Activated CD8-positive, alpha-beta memory T cell treated with anti-CD3 and anti-CD28 coated beads, Interleukin-2, amount 50 U/mL, for 4 hours (primary cell): ENCODE results near the gene GRIN2B.

Source experiments
- DNase-seq: peaks from one replicate; pipeline ENCODE4 v3.0.0-alpha.2; 2020

Gene GRIN2B

DNA sequence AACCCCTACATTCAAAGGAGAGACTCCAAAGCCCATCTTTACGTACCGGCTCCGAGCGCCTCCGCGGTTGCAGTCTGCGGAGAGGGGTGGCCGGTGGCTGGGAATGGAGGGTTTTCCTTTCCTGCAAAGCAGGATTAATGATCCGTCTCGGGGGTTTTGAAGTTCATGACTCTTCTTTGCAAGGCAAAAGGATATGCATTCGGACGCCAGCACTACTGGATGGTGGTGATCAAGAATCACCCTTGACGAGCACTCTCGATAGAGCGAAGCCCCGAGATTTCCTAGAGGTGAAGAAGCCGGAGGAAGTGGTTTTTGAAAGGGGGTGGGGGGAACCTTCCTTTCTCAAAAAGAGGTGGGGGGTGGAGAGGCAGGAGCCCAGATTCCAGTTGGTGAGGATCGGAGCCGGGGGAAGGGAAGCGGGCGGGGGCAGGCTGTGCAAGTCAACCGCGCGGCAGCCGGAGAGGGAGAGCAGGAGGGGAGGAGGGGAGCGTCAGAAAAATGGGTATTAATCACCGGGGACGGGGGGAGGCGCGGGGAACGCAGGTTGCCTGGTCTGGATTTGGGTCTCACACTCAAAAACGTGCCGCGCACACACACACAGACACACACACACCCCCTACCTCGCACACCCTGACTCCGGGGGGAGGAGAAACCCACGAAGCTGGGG lies at the start of gene GRIN2B:
Gene GRIN2B, minus strand, starts transcription at position 307 of the 667 bp plus-strand sequence. CDS start 115,394 bp downstream, outside the sequence.
- DNase-seq = no peak

DNA sequence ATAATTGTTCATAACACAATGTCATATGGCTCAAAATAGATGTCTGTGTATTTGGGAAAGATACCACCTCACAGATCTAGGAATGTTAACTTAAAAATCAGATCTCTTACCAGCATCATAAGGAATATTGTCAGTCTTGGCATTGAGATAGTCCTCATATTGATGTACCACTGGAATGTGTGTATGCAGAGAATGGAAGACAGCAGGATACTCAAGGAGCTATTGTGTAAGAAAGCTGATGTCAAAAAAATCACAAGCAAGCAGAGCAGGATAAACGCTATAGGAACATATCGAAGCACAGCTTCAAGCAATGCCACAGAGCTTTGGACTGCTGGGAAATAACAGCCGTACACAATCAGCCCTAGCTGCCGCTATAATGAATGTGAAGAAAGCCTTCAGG lies 45.1 kb upstream of the GRIN2B start:
- no peak for DNase-seq

DNA sequence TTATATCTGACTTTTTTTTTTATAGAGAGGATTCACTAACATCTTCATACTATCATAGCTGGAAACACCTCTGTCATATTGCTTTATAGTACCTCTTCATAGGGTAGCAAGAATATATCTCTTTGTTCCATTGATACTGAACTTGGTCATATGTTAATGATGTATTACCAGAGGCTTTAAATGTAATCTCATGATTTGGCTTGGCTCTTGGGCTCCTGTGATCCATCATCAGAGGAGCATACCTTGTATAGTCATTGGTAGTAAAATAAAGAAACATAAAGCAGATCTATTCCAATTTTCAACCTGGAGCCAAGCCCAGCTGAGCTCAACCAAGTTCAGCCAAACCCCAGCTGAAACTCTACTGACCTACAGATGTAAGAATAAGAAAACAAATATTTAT lies 43.2 kb upstream of the GRIN2B start:
- DNase-seq = no peak

DNA sequence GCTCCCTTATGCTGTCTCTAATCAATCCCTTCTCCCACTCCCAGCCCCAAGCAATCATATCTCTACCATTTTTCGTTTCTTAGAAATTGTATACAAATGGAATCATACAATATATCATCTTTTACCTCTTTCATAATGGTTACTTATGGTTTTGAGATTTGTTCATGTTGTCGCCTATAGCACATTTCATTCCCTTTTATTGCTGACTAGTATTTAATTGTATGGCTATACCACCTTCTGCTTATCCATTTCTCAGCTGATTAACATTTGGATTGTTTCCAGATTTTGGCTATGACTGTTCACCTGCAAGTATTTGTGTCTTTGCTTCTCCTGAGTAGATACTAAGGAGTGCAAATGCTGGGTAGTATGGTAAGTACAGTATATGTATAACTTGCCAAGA lies 36.7 kb upstream of the GRIN2B start:
- no peak for DNase-seq

DNA sequence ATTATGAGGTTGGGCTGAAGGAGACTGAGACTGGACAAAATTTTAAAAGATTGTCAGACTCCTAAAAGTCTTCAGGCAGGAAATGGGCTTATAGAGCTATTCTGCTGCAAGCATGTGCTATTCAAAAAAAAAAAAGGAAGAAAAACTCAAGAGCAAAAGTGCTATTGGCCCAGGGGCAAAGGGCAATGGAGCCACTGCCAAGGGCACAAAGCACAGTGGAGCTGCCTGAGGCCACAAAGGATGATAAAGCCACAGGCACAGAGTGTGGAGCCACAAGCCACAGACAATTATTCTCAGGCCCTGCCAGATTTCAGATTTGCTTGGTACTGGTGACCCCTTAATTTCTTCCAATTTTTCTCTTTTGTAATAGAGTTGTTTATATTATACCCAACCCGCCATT lies 29.6 kb upstream of the GRIN2B start:
- no peak for DNase-seq

DNA sequence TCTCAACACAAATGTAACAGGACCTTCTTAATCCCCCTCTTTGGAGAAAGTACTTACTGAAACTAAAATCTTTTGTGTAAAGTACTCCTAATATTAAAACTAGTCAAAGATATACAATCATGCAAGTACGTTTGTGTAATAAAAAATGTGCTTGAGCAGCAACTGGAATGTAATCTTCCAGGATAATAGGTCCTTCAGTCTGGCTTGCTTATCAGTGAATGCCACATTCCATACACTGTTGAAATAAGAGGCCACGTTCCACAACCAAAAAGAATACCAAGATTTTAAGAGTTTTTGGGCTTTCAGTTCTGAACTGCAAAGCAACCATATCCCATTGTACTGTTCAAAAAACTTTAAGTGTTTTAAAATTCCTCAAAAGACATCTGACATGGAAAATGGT lies 26.2 kb upstream of the GRIN2B start:
- DNase-seq = no peak

DNA sequence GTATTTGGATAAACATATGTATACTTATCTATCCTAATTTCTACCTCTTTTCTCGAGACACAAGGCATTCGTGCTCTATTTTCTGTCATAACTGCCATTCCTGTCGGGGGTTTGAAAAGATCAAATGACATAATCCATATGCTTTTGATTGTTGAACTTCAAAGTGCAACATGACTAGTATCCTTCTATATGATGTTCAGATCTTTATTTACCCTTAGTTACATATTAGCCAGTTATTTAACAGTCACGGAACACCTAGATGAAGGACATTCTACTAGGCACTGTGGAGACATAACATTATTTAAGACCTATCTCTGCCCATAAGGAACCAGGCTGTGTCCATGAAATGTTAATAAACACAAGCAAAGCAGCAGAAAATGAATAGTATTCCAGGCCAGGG lies 11.2 kb upstream of the GRIN2B start:
- no peak for DNase-seq

DNA sequence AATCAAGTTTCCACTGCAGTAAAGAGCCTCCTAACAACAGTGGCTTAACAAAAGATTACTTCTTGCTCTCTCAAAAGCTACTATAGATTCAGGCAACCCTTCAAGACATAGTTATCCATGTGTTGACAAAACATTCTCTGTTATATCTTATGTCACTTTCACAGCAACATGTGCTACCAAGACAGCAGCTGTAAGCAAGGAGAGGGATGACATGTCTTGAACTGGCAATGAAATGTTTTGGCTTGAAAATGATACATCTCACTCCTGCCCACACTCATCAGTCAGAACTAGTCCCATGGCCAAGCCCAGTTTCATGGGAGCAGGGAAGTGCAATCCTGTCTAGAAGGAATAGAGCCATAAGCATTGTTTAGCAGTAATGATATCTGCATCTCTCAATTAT lies 10.7 kb upstream of the GRIN2B start:
- DNase-seq = no peak

DNA sequence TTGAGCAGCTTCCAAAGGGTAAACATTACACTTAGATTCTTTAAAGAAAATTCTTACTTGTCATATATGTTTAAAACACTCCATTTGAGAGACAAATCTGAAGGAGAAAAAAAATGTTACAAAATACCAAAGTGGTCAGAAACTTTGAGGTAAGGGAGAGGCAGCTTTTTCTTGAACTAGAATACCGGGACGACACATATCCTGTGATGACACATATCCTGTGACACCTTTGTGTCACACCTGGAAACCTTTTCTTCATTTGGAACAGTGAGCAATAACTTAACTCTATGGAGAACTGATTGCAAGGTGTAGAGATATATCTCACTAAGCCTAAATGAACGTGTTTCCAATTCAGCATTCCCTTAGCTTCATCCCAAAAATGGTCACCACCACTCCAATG lies 4.6 kb upstream of the GRIN2B start:
- no peak for DNase-seq

DNA sequence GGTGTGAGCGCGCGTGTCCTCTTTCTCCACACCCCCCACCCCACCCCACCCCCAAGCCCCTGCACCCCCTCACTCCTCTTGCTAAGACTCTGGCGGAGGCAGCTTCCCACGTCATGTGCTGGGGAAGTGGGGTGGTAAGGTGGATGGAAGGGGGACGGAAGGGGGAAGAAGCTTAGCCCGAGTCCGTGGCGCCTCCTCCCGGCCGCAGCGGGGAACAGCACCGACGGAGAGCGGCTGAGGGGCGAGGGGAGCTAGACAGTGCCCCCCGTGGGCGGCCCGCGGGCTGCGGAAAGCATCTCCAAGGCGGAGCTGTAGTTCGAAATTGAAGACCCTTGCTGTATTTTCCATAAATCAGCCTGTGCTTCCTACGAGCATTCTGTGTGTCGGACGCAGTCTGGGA lies 588 bp upstream of the GRIN2B start:
- no peak for DNase-seq

DNA sequence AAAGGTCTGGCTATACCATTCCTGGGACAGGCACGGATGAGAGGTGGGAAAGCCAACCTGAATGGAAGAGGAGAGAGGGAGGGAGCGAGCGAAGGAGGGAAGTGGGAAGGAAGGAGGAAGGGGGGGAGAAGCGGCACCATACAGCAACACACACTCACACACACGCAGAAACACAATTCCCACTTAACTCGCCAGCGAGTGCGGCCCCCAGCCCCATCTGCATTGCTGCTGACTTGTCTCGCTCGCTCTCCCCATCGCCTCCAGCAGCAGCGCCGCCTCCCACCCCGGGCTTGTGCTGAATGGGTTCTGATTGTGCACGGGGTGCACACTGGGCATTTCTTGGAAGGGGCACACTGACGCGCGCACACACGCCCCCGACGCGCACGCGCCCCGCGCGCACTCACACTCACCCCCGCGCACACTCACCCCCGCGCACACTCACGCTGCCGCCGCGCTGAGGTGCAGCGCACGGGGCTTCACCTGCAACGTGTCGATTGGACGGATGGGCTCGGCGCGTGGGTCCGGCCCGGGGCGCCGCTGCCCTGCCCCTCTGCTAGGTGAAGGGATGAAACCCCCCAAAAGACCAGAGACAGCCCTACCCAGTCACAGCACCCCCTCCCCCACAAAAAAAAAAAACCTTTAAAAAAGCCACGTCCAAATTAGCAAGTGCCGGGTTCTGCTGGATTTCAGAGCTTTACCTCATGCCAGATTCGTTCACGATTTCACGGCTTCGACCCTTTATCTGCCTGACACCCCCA lies 685 bp downstream of the GRIN2B start:
- DNase-seq = no peak

DNA sequence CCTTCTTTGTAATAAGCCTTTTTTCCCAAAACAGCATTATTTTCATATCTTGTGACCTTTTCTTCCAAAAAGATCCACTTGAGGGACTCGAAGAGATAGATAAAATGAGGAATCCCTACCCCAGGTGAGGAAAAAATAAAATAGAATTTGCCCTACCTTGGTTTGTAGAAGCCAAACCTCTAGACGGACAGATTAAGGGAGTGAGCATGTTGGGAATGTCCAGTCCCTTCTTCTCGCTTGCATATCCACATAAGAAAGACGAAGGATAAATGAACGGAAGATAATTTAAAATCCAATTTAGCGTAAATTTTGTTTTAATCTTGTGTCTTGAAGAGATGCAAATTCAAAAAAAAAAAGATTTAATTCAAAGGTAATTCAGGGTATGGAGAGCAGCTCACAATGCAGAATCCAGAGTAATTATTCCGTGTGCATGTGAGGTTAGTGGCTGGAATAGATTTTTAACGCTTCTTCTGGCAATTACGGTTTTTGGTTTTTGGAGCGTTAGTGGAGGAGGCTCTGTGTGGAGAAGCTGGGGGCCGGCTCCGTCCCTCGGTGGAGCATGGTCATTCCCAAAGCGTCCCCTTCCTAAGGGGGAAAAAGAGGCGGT lies 1.5 kb downstream of the GRIN2B start:
- no peak for DNase-seq

DNA sequence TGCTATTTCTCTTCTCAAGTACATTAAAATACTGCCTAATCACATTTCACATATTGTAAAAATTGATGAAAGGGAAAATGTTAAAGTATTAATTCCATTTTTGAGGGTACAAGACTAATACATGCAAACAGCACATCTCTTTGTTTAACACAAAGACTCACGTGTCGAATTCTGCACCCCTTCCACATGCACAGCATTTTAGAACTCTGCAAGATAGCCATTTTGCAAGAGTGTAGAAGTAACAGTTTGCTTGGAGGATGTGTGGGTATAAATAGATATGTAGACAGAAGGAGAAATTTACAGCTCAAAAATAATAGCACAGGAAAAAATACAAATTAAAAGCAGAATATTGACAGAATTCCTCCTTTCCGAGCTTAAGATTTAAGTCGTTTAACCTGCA lies 2.5 kb downstream of the GRIN2B start:
- no peak for DNase-seq

DNA sequence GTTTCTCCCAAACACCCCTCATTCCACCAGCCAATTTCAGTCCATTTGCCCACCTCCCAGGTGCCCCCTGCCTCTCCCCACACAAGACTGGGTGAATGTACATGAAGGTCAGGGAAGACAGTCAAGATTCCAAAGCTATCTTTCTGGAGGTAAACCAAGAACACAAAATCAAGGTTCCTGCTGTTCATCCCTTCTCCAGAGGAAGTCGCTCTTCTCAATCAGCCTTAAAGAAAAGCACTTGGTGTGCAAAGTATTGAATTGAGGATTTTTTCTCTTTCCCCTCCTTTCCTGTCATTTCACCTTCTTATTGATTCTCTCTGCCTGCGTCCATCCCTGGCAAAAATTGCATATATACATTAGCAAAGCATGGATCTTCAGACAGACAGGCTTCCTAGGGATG lies 4.5 kb downstream of the GRIN2B start:
- no peak for DNase-seq

DNA sequence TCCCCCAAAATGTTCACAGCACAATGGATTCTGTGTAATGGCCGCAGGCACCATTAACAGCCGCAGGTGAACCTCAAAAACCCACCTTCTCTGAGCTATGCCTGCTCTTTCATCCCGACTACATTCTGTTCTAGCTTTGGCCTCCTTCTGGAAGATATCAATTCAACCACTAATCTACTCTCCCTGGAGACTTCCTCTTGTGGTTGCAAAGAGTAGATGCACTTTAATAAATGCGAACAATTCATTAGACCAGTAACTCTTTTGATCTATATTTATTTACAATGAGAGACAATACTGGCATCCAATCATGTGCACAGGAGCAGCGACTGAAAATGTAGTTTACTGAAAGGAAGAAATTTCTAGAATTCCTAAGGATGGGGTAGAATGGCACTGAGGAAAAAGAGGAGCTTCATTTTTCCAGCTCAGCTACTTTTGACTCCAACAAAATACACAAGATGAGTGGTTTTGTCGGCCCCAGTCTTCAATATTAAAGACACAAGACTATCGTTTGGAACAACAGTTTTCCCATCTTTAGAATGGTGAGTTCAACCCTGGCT lies 5.3 kb downstream of the GRIN2B start:
- no peak for DNase-seq

DNA sequence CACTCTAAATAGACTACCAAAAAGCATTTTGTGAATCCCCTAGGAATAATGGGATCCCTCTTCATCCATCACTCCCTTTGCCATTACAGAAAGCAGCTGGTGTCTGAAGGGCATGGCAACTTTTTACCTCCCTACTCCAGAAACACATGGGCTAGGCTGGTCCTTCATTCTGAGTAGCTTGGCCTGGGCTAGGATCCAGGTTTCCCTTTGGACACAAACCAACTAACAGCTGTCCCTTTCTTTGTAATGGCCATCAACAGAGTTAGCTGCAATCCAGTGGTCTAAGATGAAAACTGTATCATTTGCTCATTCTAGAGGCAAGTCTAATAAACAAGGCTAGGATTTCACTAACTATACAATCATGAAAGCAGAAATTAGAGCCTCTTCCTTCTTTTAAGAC lies 7.4 kb downstream of the GRIN2B start:
- DNase-seq = no peak

DNA sequence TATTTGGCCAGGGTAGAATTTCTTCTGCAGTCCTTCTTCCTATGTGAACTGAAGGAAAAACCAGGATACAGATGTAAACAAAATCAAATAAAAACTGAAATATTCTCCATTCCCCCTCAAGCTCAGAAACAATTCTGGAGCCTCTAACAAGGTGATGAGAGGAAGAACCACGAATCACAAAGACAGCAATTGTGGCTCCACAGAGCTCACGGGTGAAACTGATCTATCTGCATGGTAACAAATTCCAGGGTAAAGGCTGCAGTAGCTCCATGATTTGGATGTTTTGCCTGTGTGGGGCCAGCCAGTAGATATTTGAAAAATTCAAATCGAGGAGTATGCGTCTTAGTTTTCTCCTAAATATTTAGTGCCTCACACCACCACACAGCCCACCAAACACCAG lies 10.6 kb downstream of the GRIN2B start:
- no peak for DNase-seq

DNA sequence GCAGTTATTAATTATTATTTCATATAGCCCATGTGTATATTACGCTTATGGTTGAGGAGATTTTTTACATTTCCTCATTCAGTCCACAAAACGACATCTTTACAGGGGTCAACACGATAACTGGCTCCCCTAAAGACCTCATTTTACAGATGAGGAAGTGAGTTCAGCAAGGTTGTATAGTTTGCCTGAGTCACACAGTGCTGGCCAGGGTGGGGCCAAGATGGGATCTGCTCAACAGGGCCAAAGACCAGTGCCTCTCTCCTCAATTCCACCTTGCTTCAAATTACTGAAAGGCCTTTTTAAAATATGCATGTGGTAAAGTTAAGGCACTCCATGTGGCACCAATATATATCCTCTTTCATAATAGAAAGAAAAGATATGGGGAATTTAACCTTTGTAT lies 13.1 kb downstream of the GRIN2B start:
- DNase-seq = no peak

DNA sequence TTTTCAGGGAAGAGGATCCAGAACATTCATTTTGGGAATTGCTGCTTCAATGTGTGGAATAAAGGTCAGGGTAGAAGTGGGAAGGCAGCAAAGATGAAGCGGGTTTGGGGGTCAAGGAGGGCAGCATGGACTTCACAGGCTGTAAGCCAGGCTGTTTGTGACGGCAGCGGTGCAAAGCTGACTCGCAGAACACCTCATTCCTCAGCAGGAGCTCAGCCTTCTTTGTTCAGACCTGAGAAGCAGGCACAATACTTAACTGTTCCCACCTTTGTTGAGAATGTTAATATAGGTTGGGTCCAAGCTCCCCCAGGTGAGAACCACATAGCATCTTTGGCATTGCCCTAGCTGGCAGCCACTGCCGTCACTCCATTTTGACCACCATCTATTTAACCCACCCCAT lies 16.7 kb downstream of the GRIN2B start:
- DNase-seq = no peak

DNA sequence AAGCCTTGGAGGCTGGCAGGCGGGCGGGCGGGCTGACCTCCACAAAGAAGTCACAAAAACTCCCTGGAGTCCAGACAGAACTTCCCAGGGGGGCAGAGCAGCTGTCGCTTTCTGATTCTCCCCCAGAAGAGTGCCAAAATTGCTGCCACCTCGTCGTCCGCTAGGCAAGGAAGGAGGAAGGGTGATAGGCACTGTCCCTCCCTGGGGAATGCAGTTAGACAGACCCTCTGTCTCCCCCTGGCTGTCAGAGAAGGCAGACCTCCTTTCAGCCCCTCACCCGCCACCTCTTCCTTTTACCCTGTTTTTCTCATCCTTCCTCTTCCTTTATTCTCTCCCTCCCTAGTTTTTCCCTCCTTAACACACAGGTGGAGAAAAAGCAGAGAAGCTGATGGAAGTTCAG lies 18.7 kb downstream of the GRIN2B start:
- no peak for DNase-seq

DNA sequence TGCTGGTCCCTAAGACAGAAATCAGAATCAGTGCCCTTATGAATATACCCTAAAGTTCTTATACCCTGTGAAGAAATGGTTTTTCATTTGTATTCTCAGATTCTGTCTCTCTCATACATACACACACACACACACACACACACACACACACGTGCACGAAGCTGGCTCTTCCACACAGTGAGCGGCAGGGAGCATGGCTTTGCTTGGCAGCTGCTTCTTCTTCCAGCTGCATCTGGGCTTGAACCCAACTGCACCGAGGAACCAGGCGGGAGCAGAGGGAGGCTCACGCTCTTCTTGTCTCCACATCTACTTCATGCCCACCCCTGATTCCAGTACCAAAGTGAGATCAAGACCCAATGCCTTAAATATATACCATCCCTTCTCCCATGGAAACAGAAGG lies 19.4 kb downstream of the GRIN2B start:
- no peak for DNase-seq

DNA sequence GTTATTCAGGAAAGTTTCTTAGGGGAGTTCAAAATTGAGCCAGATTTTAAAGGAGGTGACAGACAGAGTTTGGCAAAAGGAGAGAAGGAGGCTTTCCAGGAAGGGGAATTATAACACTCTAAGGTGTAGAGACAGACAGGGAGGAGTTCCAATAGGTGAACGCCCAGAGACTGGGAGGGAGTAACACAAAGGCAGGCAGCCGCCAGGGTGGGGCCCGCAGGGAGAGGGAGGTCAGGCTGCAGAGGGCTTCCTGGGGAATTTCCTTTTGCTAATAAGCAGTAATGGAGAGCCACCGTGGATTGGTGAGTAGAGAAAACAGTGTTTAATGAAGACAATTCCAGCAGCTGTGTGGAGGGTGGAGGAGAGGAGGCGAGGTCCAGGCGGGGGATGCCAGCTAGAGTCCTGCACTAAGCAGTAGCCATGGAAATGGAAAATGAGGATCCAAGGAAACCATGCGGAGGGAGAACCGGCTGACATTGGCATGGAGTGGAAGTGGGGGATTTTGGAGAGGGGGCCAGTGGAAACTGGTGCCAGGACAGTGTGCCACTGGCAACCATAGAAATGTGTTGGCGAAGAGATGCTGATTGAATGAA lies 22.2 kb downstream of the GRIN2B start:
- no peak for DNase-seq

DNA sequence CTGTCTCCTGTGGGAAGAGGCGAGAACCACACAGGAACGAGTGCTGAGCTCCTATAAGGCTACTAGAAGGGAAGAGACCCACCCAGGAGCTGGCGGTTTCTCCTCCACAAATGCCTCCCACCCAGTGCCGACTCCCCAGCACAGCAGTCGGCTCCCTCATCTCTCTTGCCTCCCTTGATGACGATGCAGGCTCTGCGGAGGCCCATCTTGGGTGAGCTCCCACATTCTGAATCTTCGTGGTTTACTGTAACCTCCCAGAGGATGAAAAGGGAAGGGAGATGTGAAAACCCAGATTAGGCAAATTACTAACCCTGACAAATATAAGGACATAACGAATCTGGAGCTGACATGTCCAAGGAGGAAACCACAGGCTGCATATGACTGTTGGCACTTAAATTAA lies 23.8 kb downstream of the GRIN2B start:
- no peak for DNase-seq
